SK-N-SH treated with all-trans-retinoic acid at 6 μM for 48 hours (cell line): Measurements from ENCODE around the gene NIPBL.
"Not testable (repeated sequence)": the region's sequence is repeated elsewhere in the genome, so short reads cannot be mapped to it uniquely, and the experiment has no call there.

Experiments
- ARNTL ChIP-seq: fragments of 450-650 bp; formaldehyde crosslinking; IDR thresholded peaks from 2 replicates; pipeline ENCODE4 v1.5.0; 2020; ENCODE audit warnings: low read depth, mild to moderate bottlenecking, moderate library complexity, borderline replicate concordance
- PPARA ChIP-seq: fragments of 250-450 bp; sonication (Bioruptor Pico); IDR thresholded peaks from 2 replicates; pipeline ENCODE4 v1.5.0; 2020; ENCODE audit warnings: mild to moderate bottlenecking, borderline replicate concordance
- ZC3H10 ChIP-seq: fragments of 250-450 bp; sonication (Bioruptor Pico); IDR thresholded peaks from 2 replicates; pipeline ENCODE4 v1.5.1; 2021; ENCODE audit warnings: mild to moderate bottlenecking, moderate library complexity

DNA sequence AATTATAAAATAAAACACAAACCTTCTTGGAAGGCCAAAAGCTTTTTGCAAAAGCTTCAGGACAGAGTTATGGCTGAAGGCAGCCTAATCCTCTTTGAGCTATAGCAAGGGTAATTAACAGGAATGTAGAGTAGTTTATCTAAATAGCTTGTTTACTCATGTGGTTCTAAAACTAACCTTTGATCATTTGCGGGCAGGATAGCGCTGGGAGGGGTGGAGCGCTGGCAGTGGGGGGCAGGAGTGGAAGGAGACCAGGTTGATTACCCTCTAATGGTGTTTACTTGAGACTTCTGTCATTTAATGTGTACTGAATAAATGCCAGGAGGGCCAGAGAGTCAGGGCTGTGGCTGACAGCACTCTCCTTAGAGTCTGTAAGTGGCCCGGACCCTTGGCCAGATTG, 217.2 kb downstream of the NIPBL start:
- not testable (repeated sequence) for TF ChIP-seq ARNTL; PPARA (CRISPR knock-in tag); ZC3H10 (CRISPR knock-in tag)
